CD14-positive monocyte (primary cell): Measurements from ENCODE around the gene WDR45B. TPM values are rescaled to one million over a fixed set of nuclear protein-coding genes. Genes with fewer than 3 reads are reported as not detected.

Source experiments
- DNase-seq, 3 donors: peaks; one replicate each; pipeline ENCODE4 v3.0.0-alpha.2; 2011 to 2022
- H2AFZ ChIP-seq: 2 replicates; pipeline ENCODE4 v1.6.0; 2012; ENCODE audit warnings: mild to moderate bottlenecking, low read depth, low read length, inconsistent platforms; ENCODE audit not compliant: insufficient read depth, poor library complexity, severe bottlenecking
- H3K27ac ChIP-seq, 2 donors: 1 replicate in 1 of 2; 2 replicates in 1 of 2; pipeline ENCODE4 v1.5.1; 2012 to 2013; ENCODE audit warnings: low read length in 2 of 2, control low read depth in 1 of 2, inconsistent platforms in 1 of 2, low read depth in 1 of 2, mild to moderate bottlenecking in 1 of 2
- H3K27me3 ChIP-seq, 2 donors: one replicate each; pipeline versions ENCODE4 v1.6.0 to v1.6.1; 2011 to 2013; ENCODE audit warnings: low read length in 2 of 2; ENCODE audit not compliant: control insufficient read depth in 2 of 2, insufficient read depth in 2 of 2
- H3K36me3 ChIP-seq, 2 donors: replicated peaks in 1 of 2; 1 replicate in 1 of 2; 2 replicates in 1 of 2; pipeline versions ENCODE4 v1.5.1 to v1.6.1; 2012 to 2013; ENCODE audit warnings: low read length in 2 of 2, control low read depth in 1 of 2, inconsistent platforms in 1 of 2, mild to moderate bottlenecking in 1 of 2; ENCODE audit not compliant: insufficient read depth in 2 of 2, control insufficient read depth in 1 of 2
- H3K4me1 ChIP-seq, 2 donors: 1 replicate in 1 of 2; 2 replicates in 1 of 2; pipeline versions ENCODE4 v1.5.1 to v1.6.1; 2012 to 2013; ENCODE audit warnings: low read length in 2 of 2, control low read depth in 1 of 2, inconsistent platforms in 1 of 2, mild to moderate bottlenecking in 1 of 2, moderate library complexity in 1 of 2; ENCODE audit not compliant: insufficient read depth in 2 of 2, control insufficient read depth in 1 of 2
- H3K4me2 ChIP-seq: replicated peaks from 2 replicates; pipeline ENCODE3; 2012; ENCODE audit warnings: low read length, moderate library complexity, mild to moderate bottlenecking; ENCODE audit not compliant: poor library complexity, severe bottlenecking; ENCODE audit errors: extremely low read depth
- H3K4me3 ChIP-seq, 3 experiments: fragments of 200-600 bp in 1 of 3; sonication (generic) in 1 of 3; replicated peaks in 1 of 3; 1 replicate in 2 of 3; 2 replicates in 1 of 3; pipeline ENCODE4 v1.5.1; 2011 to 2013; ENCODE audit warnings: low read length in 3 of 3, mild to moderate bottlenecking in 3 of 3, control low read depth in 2 of 3, low read depth in 2 of 3, inconsistent platforms in 1 of 3, moderate library complexity in 1 of 3
- H3K79me2 ChIP-seq: 2 replicates; pipeline ENCODE4 v1.6.0; 2012; ENCODE audit warnings: mild to moderate bottlenecking, control low read depth, inconsistent platforms, low read length, moderate library complexity; ENCODE audit not compliant: insufficient read depth
- H3K9ac ChIP-seq: 2 replicates; pipeline ENCODE4 v1.6.0; 2017; ENCODE audit warnings: low read length, mild to moderate bottlenecking; ENCODE audit not compliant: insufficient read depth, poor library complexity, severe bottlenecking
- H3K9me3 ChIP-seq, 2 donors: replicated peaks in 1 of 2; 1 replicate in 1 of 2; 2 replicates in 1 of 2; pipeline versions ENCODE4 v1.5.1 to v1.6.1; 2012 to 2013; ENCODE audit warnings: low read length in 2 of 2, control low read depth in 1 of 2; ENCODE audit not compliant: control insufficient read depth in 1 of 2, insufficient read depth in 1 of 2
- H4K20me1 ChIP-seq: 2 replicates; pipeline ENCODE4 v1.6.0; 2012; ENCODE audit warnings: mild to moderate bottlenecking, low read length, control low read depth, moderate library complexity; ENCODE audit not compliant: insufficient read depth
- H3K27ac Mint-ChIP-seq, 7 donors: one replicate each; pipeline ENCODE4 v1.8.0; 2020; ENCODE audit warnings: mild to moderate bottlenecking in 7 of 7, mixed read lengths in 7 of 7, moderate library complexity in 6 of 7, inconsistent platforms in 2 of 7
- H3K27me3 Mint-ChIP-seq, 3 donors: one replicate each; pipeline ENCODE4 v1.8.0; 2021 to 2022; ENCODE audit warnings: low read depth in 3 of 3, mild to moderate bottlenecking in 3 of 3, mixed read lengths in 3 of 3, moderate library complexity in 3 of 3, inconsistent platforms in 1 of 3
- H3K36me3 Mint-ChIP-seq, 2 donors: one replicate each; pipeline ENCODE4 v1.8.0; 2020; ENCODE audit warnings: mixed read lengths in 2 of 2, inconsistent platforms in 1 of 2, mild to moderate bottlenecking in 1 of 2
- H3K4me1 Mint-ChIP-seq: one replicate; pipeline ENCODE4 v1.8.0; 2020; ENCODE audit warnings: mild to moderate bottlenecking, mixed read lengths
- H3K4me3 Mint-ChIP-seq, 2 donors: one replicate each; pipeline ENCODE4 v1.8.0; 2020; ENCODE audit warnings: mild to moderate bottlenecking in 2 of 2, mixed read lengths in 2 of 2, moderate library complexity in 1 of 2
- H3K9me3 Mint-ChIP-seq, 7 donors: one replicate each; pipeline ENCODE4 v1.8.0; 2020 to 2022; ENCODE audit warnings: mixed read lengths in 7 of 7, mild to moderate bottlenecking in 6 of 7, moderate library complexity in 6 of 7, inconsistent platforms in 2 of 7
- CTCF ChIP-seq: fragments of 200-600 bp; IDR thresholded peaks from one replicate; pipeline ENCODE4 v1.8.0; 2022; ENCODE audit warnings: antibody characterized with exemption, mild to moderate bottlenecking
- WGBS: methylation state at CpG from one replicate; pipeline ENCODE4 v1.1.5; 2013; ENCODE audit warnings: missing lambda C conversion rate; ENCODE audit not compliant: insufficient coverage; 5-methylcytosine and 5-hydroxymethylcytosine counted together
- intact Hi-C, 2 donors: fragments of 100-400 bp; cut with micrococcal nuclease; formaldehyde crosslinking; loops; one replicate each; pipeline versions ENCODE4 v1.15.0 to v1.15.1; 2023
- polyA plus RNA-seq, 3 donors: library from polyadenylated mRNA; depleted of rRNA in 1 of 3; unstranded in 2 of 3; stranded (reverse) in 1 of 3; fragments of 300-500 nt in 2 of 3; fragments of >200 nt in 1 of 3; fragmentation: Illumina TruSeq in 2 of 3; gene quantifications; 1 replicate in 2 of 3; 2 replicates in 1 of 3; pipeline ENCODE4 v1.2.3, GENCODE V29; 2012 to 2021

WDR45B gene
- polyA plus RNA-seq, 3 donors: 42.6 to 82.6 (median 60.3) TPM

GRCh38 chr17:82666931-82667667, 18.9 kb upstream of the WDR45B start:
- H3K4me3 Mint-ChIP-seq: no peak overlapping the region
- WGBS: 96% methylated on average over 28 of the region's 28 CpGs
- no peaks in the 10 kb centered on the region for H3K36me3 ChIP-seq

GRCh38 chr17:82665891-82666290, 17.6 kb upstream of the WDR45B start:
- Histone ChIP-seq H3K4me1 (peaks cover 3 to 8% of the 10 kb centered on the region in 2 donors), H3K36me3 (no peaks in the 10 kb centered on the region), H3K79me2 (no peaks in the 10 kb centered on the region), H3K9me3 (no peaks in the 10 kb centered on the region), H3K4me3 (no peak overlapping the region), H3K4me2 (no peak overlapping the region), H2AFZ (no peak overlapping the region), H3K27ac (no peak overlapping the region), H3K27me3 (no peaks in the 10 kb centered on the region), H4K20me1 (no peaks in the 10 kb centered on the region), H3K9ac (no peak overlapping the region)
- H3K4me1 Mint-ChIP-seq: peaks cover 9% of the 10 kb centered on the region
- H3K4me3 Mint-ChIP-seq: no peak overlapping the region
- WGBS: 89% methylated on average over 4 of the region's 6 CpGs
- H3K9me3 Mint-ChIP-seq: no peaks in the 10 kb centered on the region
- DNase-seq: no peak
- H3K36me3 Mint-ChIP-seq: no peaks in the 10 kb centered on the region
- intact Hi-C loops: loop anchor here in 1 of 2 donors (5.0 kb wide), 1 partner anchor 106 kb away; no protein-coding TSS in a partner anchor
- TF ChIP-seq CTCF: no peak
- peaks cover 0 to 6% (median 0%) of the 10 kb centered on the region in 3 donors for H3K27me3 Mint-ChIP-seq
- H3K27ac Mint-ChIP-seq: no peak overlapping the region

More at GRCh38 chr17:82666931-82667667, 18.9 kb upstream of the WDR45B start:
- Mint-ChIP-seq H3K27me3 (peaks cover 0 to 6% (median 0%) of the 10 kb centered on the region in 3 donors), H3K4me1 (peaks cover 9% of the 10 kb centered on the region), H3K27ac (no peak overlapping the region), H3K36me3 (no peaks in the 10 kb centered on the region), H3K9me3 (no peaks in the 10 kb centered on the region)
- Histone ChIP-seq H3K4me3 (no peak overlapping the region), H2AFZ (no peak overlapping the region), H3K9me3 (no peaks in the 10 kb centered on the region), H3K4me2 (no peak overlapping the region), H3K4me1 (peaks cover 3 to 8% of the 10 kb centered on the region in 2 donors), H3K27ac (no peak overlapping the region), H3K79me2 (no peaks in the 10 kb centered on the region), H4K20me1 (no peaks in the 10 kb centered on the region), H3K9ac (no peak overlapping the region), H3K27me3 (no peaks in the 10 kb centered on the region)
- DNase-seq: no peak
- TF ChIP-seq CTCF: no peak
- intact Hi-C loops: loop anchor here in 1 of 2 donors (5.0 kb wide), 1 partner anchor 105 kb away; no protein-coding TSS in a partner anchor
